A549 (cell line): ENCODE data around the gene DDN. TPM values are rescaled to one million over a fixed set of nuclear protein-coding genes. Genes with fewer than 3 reads are reported as not detected.

Experiments used
- ATAC-seq, 2 experiments: fragments of 200-7000 bp in 1 of 2; fragments of >200 bp in 1 of 2; cut with Nextera tagmentation in 1 of 2; cut with Tn5 transposase in 1 of 2; 3 replicates each; pipeline versions ENCODE4 v1.8.0 to v1.9.1; 2018 to 2020; ENCODE audit warnings: mild to moderate bottlenecking in 1 of 2, moderate library complexity in 1 of 2
- CTCF ChIA-PET: fragments of 300-600 bp; sonication (Branson Sonifier 250); formaldehyde crosslinking; extraction: SDS; loops from one replicate; lab custom pipeline; 2021; ENCODE audit warnings: antibody characterized with exemption, inconsistent platforms; lab: Yijun Ruan, JAX
- POLR2A ChIA-PET: fragments of 350-600 bp; formaldehyde crosslinking; extraction: SDS; loops from one replicate; lab custom pipeline; 2021; ENCODE audit warnings: antibody characterized with exemption, inconsistent platforms; lab: Yijun Ruan, JAX
- DNase-seq, 2 experiments: peaks; one replicate each; pipeline versions ENCODE4 v3.0.0 to v3.0.0-alpha.2; 2011 to 2016; ENCODE audit warnings: low read depth in 1 of 2, low spot score in 1 of 2
- FAIRE-seq: peaks from 2 replicates; lab custom pipeline; 2011; peaks lifted over from hg19 to GRCh38; lab: Jason Lieb, UNC
- H3K27ac ChIP-seq, 2 experiments: fragments of >200 bp; sonication (Bioruptor Twin); formaldehyde crosslinking; 3 replicates each; pipeline ENCODE4 v1.5.1; 2016 to 2017
- H3K4me1 ChIP-seq: fragments of >200 bp; sonication (Bioruptor Twin); formaldehyde crosslinking; 3 replicates; pipeline ENCODE4 v1.6.1; 2016
- H3K4me2 ChIP-seq: fragments of >200 bp; sonication (Bioruptor Twin); formaldehyde crosslinking; 3 replicates; pipeline ENCODE4 v1.6.1; 2016
- H3K4me3 ChIP-seq: fragments of >200 bp; sonication (Bioruptor Twin); formaldehyde crosslinking; 3 replicates; pipeline ENCODE4 v1.5.1; 2016
- H3K9me3 ChIP-seq: fragments of >200 bp; sonication (Bioruptor Twin); formaldehyde crosslinking; 3 replicates; pipeline ENCODE4 v1.6.1; 2016
- CBX8 ChIP-seq: fragments of 200-600 bp; sonication (generic); IDR thresholded peaks from 2 replicates; pipeline ENCODE4 v1.6.1; 2016
- EHF ChIP-seq: fragments of 250-450 bp; sonication (Bioruptor Pico); IDR thresholded peaks from 2 replicates; pipeline ENCODE4 v1.5.0; 2020; ENCODE audit warnings: mild to moderate bottlenecking
- EHMT2 ChIP-seq: fragments of 200-600 bp; sonication (generic); IDR thresholded peaks from 2 replicates; pipeline ENCODE4 v1.6.1; 2016; ENCODE audit warnings: antibody characterized with exemption, low read depth, mild to moderate bottlenecking, moderate library complexity
- EP300 ChIP-seq, 2 experiments: fragments of >200 bp; sonication (Bioruptor Twin); formaldehyde crosslinking; IDR thresholded peaks; 2 replicates in 1 of 2; 3 replicates in 1 of 2; pipeline ENCODE4 v1.6.1; 2016 to 2017
- ESRRA ChIP-seq: fragments of 150-350 bp; IDR thresholded peaks from 2 replicates; pipeline ENCODE4 v1.6.1; 2014; ENCODE audit warnings: mild to moderate bottlenecking, low read length, borderline replicate concordance
- FOXS1 ChIP-seq: fragments of 250-450 bp; sonication (Bioruptor Pico); IDR thresholded peaks from 2 replicates; pipeline ENCODE4 v1.5.0; 2020; ENCODE audit warnings: mild to moderate bottlenecking, moderate library complexity
- HOXA7 ChIP-seq: fragments of 250-450 bp; sonication (Bioruptor Pico); IDR thresholded peaks from 2 replicates; pipeline ENCODE4 v1.5.0; 2020; ENCODE audit warnings: mild to moderate bottlenecking, moderate library complexity
- HOXB5 ChIP-seq: fragments of 250-450 bp; sonication (Bioruptor Pico); IDR thresholded peaks from 2 replicates; pipeline ENCODE4 v1.5.0; 2020; ENCODE audit warnings: mild to moderate bottlenecking, moderate library complexity
- KDM1A ChIP-seq: fragments of 200-600 bp; sonication (generic); IDR thresholded peaks from 2 replicates; pipeline ENCODE4 v1.6.1; 2016; ENCODE audit warnings: low read depth, mild to moderate bottlenecking
- KDM5A ChIP-seq: fragments of 200-600 bp; sonication (generic); IDR thresholded peaks from 2 replicates; pipeline ENCODE4 v1.6.1; 2016; ENCODE audit warnings: antibody characterized with exemption, mild to moderate bottlenecking
- MYC ChIP-seq: IDR thresholded peaks from 2 replicates; pipeline ENCODE4 v1.6.1; 2012; ENCODE audit warnings: mild to moderate bottlenecking, inconsistent platforms, low read length, improper control_type of control experiment, borderline replicate concordance
- NR3C1 ChIP-seq: fragments of >200 bp; sonication (Bioruptor Twin); formaldehyde crosslinking; IDR thresholded peaks from 3 replicates; pipeline ENCODE4 v1.6.1; 2017
- PHF8 ChIP-seq: fragments of 200-600 bp; sonication (generic); IDR thresholded peaks from 2 replicates; pipeline ENCODE4 v1.6.1; 2016; ENCODE audit warnings: low read depth, mild to moderate bottlenecking, antibody characterized with exemption, moderate library complexity, borderline replicate concordance
- RARB ChIP-seq: fragments of 250-450 bp; sonication (Bioruptor Pico); IDR thresholded peaks from 2 replicates; pipeline ENCODE4 v1.8.0; 2021; ENCODE audit warnings: mild to moderate bottlenecking, moderate library complexity
- RCOR1 ChIP-seq: fragments of 150-350 bp; IDR thresholded peaks from 2 replicates; pipeline ENCODE4 v1.6.1; 2014; ENCODE audit warnings: antibody characterized with exemption, low read length, low read depth
- SREBF2 ChIP-seq: fragments of 450-650 bp; IDR thresholded peaks from 2 replicates; pipeline ENCODE4 v1.6.1; 2014; ENCODE audit warnings: mild to moderate bottlenecking, moderate library complexity
- TFCP2L1 ChIP-seq: fragments of 250-450 bp; sonication (Bioruptor Pico); IDR thresholded peaks from 2 replicates; pipeline ENCODE4 v1.5.0; 2021; ENCODE audit warnings: mild to moderate bottlenecking
- ZC3H11A ChIP-seq: fragments of 450-650 bp; IDR thresholded peaks from 2 replicates; pipeline ENCODE4 v1.6.1; 2014; ENCODE audit warnings: antibody characterized with exemption, mild to moderate bottlenecking
- WGBS: methylation state at CpG from one replicate; pipeline ENCODE4 v1.1.6; 2017; ENCODE audit errors: missing lambda C conversion rate; 5-methylcytosine and 5-hydroxymethylcytosine counted together
- polyA plus RNA-seq, 4 experiments: library from polyadenylated mRNA; depleted of rRNA in 3 of 4; stranded (reverse); fragments of >200 nt; fragmentation: RNase III in 1 of 4; extraction: RNeasy Plus Mini Kit Qiagen cat#74134 plus additional on column Dnase treatment in 1 of 4; gene quantifications; 2 replicates in 3 of 4; 3 replicates in 1 of 4; pipeline ENCODE4 v1.2.3, GENCODE V29; 2011 to 2017
- TF ChIP-seq, protein P1 (sequence below): fragments of 250-450 bp; sonication (Bioruptor Pico); IDR thresholded peaks from 2 replicates; pipeline ENCODE4 v1.5.0; 2021; ENCODE audit warnings: mild to moderate bottlenecking, moderate library complexity, borderline replicate concordance
- TF ChIP-seq, protein P2 (sequence below): fragments of 150-350 bp; IDR thresholded peaks from 2 replicates; pipeline ENCODE4 v1.6.1; 2014; ENCODE audit warnings: low read depth, mild to moderate bottlenecking, low read length
- TF ChIP-seq, protein P3 (sequence below): fragments of 200-600 bp; sonication (generic); IDR thresholded peaks from 2 replicates; pipeline ENCODE4 v1.6.1; 2016; ENCODE audit warnings: antibody characterized with exemption, mild to moderate bottlenecking, moderate library complexity
- TF ChIP-seq, protein P4 (sequence below): IDR thresholded peaks from 2 replicates; pipeline ENCODE4 v1.6.1; 2012
- TF ChIP-seq, protein P5 (sequence below): fragments of >200 bp; sonication (Bioruptor Twin); formaldehyde crosslinking; IDR thresholded peaks from 3 replicates; pipeline ENCODE4 v1.5.1; 2016

Gene DDN
- polyA plus RNA-seq, 2 of the 4 experiments (the other 2 are of a cell fraction), result 0.12 to 0.50 TPM

DNA sequence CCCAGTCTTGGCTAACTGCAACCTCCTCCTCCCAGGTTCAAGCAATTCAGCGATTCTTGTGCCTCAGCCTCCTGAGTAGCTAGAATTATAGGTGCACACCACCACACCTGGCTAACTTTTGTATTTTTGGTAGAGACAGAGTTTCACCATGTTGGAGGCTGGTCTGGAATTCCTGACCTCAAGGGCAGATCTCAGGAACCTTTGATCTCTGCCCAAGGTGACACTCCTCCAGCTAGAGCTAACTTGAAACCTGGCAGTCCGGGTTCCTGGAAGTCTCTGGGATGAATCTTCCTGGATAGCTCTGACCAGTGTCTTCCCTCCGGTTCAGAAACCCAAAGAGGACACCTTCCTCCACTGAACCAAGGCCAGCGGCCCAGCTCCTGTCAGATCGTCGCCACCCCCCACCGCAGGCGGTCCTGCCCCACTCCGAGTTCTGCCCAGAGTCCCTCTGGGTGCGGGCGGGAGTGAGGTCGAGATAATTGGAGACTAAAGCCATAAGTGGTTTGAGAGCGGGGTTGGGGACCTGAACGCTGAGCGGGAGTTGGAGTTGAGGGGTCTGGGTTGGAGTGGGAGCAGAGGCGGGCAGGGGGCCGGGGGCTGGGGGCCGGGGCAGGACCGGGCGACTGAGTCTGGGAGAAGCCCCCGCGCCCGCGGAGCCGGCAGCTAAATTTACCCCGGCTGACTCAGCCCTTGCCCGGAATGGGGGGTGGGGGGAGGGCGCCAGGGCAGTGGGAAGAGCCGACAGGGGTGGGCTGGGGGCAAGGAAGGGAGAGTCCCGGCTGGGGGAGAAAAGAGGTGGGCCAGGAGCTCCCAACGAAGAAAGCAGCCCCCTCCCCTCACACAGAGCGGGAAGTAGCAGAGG, 4.7 kb downstream of the DDN start:
- no peak for DNase-seq
- H3K27ac ChIP-seq, result no peak overlapping the region
- CTCF ChIA-PET, result interaction anchor here (0.6 to 77.5 kb wide), 19 partner anchors 9 to 238 kb away, joined by 3 to 2584 read pairs (median 4); partner anchors contain the start of genes ARF3, DDX23, DHH and FKBP11
- 77% methylated on average over 26 of the region's 32 CpGs for WGBS
- no peaks in the 10 kb centered on the region for H3K9me3 ChIP-seq
- no peak for ATAC-seq
- peak overlapping the region; percentile 91; the same call in 2 of the 3 replicates for H3K4me2 ChIP-seq
- TF ChIP-seq KDM5A (no peak), SREBF2 (no peak), FOXS1 (CRISPR knock-in tag) (no peak), EHMT2 (no peak), MYC (no peak), KDM1A (no peak), PHF8 (no peak), HOXA7 (CRISPR knock-in tag) (no peak), NR3C1 (no peak), ESRRA (no peak), ZC3H11A (no peak), RCOR1 (no peak), EHF (CRISPR knock-in tag) (no peak)
- TF ChIP-seq, protein P1, sequence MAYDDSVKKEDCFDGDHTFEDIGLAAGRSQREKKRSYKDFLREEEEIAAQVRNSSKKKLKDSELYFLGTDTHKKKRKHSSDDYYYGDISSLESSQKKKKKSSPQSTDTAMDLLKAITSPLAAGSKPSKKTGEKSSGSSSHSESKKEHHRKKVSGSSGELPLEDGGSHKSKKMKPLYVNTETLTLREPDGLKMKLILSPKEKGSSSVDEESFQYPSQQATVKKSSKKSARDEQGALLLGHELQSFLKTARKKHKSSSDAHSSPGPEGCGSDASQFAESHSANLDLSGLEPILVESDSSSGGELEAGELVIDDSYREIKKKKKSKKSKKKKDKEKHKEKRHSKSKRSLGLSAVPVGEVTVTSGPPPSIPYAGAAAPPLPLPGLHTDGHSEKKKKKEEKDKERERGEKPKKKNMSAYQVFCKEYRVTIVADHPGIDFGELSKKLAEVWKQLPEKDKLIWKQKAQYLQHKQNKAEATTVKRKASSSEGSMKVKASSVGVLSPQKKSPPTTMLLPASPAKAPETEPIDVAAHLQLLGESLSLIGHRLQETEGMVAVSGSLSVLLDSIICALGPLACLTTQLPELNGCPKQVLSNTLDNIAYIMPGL, result no peak
- TF ChIP-seq, protein P2, sequence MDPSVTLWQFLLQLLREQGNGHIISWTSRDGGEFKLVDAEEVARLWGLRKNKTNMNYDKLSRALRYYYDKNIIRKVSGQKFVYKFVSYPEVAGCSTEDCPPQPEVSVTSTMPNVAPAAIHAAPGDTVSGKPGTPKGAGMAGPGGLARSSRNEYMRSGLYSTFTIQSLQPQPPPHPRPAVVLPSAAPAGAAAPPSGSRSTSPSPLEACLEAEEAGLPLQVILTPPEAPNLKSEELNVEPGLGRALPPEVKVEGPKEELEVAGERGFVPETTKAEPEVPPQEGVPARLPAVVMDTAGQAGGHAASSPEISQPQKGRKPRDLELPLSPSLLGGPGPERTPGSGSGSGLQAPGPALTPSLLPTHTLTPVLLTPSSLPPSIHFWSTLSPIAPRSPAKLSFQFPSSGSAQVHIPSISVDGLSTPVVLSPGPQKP, result no peak
- TF ChIP-seq, protein P3, sequence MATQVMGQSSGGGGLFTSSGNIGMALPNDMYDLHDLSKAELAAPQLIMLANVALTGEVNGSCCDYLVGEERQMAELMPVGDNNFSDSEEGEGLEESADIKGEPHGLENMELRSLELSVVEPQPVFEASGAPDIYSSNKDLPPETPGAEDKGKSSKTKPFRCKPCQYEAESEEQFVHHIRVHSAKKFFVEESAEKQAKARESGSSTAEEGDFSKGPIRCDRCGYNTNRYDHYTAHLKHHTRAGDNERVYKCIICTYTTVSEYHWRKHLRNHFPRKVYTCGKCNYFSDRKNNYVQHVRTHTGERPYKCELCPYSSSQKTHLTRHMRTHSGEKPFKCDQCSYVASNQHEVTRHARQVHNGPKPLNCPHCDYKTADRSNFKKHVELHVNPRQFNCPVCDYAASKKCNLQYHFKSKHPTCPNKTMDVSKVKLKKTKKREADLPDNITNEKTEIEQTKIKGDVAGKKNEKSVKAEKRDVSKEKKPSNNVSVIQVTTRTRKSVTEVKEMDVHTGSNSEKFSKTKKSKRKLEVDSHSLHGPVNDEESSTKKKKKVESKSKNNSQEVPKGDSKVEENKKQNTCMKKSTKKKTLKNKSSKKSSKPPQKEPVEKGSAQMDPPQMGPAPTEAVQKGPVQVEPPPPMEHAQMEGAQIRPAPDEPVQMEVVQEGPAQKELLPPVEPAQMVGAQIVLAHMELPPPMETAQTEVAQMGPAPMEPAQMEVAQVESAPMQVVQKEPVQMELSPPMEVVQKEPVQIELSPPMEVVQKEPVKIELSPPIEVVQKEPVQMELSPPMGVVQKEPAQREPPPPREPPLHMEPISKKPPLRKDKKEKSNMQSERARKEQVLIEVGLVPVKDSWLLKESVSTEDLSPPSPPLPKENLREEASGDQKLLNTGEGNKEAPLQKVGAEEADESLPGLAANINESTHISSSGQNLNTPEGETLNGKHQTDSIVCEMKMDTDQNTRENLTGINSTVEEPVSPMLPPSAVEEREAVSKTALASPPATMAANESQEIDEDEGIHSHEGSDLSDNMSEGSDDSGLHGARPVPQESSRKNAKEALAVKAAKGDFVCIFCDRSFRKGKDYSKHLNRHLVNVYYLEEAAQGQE, result no peak
- TF ChIP-seq, protein P4, sequence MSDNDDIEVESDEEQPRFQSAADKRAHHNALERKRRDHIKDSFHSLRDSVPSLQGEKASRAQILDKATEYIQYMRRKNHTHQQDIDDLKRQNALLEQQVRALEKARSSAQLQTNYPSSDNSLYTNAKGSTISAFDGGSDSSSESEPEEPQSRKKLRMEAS, result no peak
- TF ChIP-seq, all 56 proteins: peak for 0
- no peak overlapping the region for H3K4me3 ChIP-seq
- H3K4me1 ChIP-seq, result peaks cover 10% of the 10 kb centered on the region
- POLR2A ChIA-PET, result no interaction called here
- FAIRE-seq, result no peak

DNA sequence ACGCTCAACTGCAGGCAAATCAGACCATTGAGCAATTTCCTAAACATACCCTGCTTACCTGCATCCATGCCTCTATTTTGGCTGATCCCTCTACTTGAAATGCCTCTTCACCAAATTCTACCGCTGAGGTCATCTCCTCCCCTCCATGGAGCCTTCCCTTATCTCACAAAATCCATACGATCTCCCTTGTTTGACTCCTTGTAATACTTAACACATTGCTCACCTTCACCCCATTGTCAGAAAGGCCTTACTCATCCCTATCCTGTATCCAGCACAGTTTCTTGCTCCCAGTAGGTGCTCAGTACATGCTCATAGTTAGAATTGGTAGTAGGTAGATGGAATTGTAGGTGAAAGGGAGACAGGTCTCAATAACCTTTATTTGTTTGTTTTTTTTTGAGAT, 5.4 kb downstream of the DDN start:
- Histone ChIP-seq H3K27ac (no peak overlapping the region), H3K4me3 (no peak overlapping the region), H3K4me2 (no peak overlapping the region), H3K9me3 (no peaks in the 10 kb centered on the region), H3K4me1 (peaks cover 6% of the 10 kb centered on the region; the same call in 1 of the 3 replicates)
- 68% methylated on average over 3 of the region's 3 CpGs for WGBS
- no peak for DNase-seq
- FAIRE-seq, result no peak
- CTCF ChIA-PET, result interaction anchor here (0.9 to 77.5 kb wide), 10 partner anchors 13 to 237 kb away, joined by 3 to 2584 read pairs (median 6); partner anchors contain the start of genes ARF3, DDX23, FKBP11 and PRKAG1
- ATAC-seq, result no peak
- POLR2A ChIA-PET, result no interaction called here
- TF ChIP-seq, protein P2, result no peak
- TF ChIP-seq, protein P5, sequence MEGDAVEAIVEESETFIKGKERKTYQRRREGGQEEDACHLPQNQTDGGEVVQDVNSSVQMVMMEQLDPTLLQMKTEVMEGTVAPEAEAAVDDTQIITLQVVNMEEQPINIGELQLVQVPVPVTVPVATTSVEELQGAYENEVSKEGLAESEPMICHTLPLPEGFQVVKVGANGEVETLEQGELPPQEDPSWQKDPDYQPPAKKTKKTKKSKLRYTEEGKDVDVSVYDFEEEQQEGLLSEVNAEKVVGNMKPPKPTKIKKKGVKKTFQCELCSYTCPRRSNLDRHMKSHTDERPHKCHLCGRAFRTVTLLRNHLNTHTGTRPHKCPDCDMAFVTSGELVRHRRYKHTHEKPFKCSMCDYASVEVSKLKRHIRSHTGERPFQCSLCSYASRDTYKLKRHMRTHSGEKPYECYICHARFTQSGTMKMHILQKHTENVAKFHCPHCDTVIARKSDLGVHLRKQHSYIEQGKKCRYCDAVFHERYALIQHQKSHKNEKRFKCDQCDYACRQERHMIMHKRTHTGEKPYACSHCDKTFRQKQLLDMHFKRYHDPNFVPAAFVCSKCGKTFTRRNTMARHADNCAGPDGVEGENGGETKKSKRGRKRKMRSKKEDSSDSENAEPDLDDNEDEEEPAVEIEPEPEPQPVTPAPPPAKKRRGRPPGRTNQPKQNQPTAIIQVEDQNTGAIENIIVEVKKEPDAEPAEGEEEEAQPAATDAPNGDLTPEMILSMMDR, result no peak
- no peak for TF ChIP-seq EP300 (IDR thresholded peaks at IDR 0.05)
- no peak for TF ChIP-seq CBX8
- TF ChIP-seq, protein P1, result no peak
- no peak for TF ChIP-seq RARB
- no peak for TF ChIP-seq KDM1A
- TF ChIP-seq HOXB5 (CRISPR knock-in tag), result no peak
- no peak for TF ChIP-seq PHF8
- TF ChIP-seq TFCP2L1 (CRISPR knock-in tag), result no peak
